ENCODE data around the gene HOXA6.

HOXA6 gene

GRCh38 chr7:27184337-27185012, 36.9 kb upstream of the HOXA6 start:
- no peak for DNase-seq (ENCODE audit: low read depth)

- no peak for DNase-seq (ENCODE audit: low read depth)
Measured at GRCh38 chr7:27183682-27184336, 36.2 kb upstream of the HOXA6 start.

DNA sequence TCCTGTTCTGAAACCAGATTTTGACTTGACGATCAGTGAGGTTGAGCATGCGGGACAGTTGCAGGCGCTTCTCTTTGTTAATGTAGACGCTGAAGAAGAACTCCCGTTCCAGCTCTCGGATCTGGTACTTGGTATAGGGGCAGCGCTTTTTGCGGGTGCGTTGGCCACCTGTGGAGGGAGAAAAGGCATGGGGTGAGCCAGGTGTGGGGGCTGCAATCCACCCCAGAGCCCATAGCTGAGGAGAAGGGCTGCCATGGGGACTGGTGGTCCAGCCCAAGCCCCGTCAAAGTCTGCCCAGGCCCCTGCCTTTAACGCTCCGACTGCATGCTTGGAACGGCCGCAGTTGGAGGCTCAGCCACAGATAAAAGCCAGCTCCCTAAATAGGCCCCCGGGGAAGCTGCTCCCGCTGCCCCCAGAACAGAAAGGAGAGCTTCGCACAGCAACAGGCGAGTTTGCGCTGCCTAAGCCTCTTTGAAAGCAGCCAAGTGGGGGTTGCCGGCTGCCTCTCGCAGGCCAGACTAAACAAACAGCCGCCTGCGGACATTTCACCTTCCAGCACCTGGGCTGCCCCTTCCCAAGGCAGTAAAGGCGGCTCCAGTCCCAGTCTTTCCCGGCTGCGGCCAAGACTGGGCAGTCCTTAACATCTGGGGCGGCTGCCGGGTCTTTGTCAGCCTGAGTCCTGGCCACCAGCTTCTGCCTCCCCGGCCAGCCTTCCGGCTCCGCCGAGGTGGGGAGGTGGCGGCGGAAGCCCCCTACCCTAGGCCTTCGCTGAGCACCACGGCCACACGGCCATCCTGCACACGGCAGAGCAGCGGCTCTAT, 35.5 kb upstream of the HOXA6 start:
- DNase-seq (ENCODE audit: low read depth) = no peak

DNA sequence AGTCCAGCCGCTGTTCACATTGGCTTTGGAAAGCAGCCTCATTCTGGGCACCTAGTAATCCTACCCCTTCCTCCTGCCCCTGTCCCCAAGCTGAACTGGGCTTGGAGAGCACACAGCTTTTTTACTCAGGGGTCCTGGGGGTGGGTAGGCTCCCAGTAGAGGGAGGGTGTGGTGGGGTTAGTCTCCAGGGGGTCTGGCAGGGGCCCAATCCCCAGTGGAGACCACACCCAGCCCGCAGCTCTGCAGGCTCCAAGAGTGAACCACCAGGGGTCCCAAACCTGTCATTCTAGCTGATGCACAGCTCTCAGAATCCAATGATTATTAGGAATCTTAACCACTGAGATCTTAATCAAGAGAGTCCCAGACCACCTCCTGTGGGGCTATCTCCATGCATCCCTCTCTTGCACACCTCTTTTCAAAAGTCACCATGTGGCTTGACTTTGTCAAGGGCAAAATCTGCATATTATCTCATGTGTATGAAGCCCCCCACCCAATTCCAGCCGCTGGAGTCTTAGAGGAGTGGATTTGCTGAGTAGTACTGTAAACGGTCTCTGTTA, 34.8 kb upstream of the HOXA6 start:
- DNase-seq (ENCODE audit: low read depth) = no peak

- DNase-seq (ENCODE audit: low read depth) = no peak
Measured at GRCh38 chr7:27181795-27182275, 34.3 kb upstream of the HOXA6 start.

GRCh38 chr7:27180431-27181420, 33.2 kb upstream of the HOXA6 start:
- no peak for DNase-seq (ENCODE audit: low read depth)

DNA sequence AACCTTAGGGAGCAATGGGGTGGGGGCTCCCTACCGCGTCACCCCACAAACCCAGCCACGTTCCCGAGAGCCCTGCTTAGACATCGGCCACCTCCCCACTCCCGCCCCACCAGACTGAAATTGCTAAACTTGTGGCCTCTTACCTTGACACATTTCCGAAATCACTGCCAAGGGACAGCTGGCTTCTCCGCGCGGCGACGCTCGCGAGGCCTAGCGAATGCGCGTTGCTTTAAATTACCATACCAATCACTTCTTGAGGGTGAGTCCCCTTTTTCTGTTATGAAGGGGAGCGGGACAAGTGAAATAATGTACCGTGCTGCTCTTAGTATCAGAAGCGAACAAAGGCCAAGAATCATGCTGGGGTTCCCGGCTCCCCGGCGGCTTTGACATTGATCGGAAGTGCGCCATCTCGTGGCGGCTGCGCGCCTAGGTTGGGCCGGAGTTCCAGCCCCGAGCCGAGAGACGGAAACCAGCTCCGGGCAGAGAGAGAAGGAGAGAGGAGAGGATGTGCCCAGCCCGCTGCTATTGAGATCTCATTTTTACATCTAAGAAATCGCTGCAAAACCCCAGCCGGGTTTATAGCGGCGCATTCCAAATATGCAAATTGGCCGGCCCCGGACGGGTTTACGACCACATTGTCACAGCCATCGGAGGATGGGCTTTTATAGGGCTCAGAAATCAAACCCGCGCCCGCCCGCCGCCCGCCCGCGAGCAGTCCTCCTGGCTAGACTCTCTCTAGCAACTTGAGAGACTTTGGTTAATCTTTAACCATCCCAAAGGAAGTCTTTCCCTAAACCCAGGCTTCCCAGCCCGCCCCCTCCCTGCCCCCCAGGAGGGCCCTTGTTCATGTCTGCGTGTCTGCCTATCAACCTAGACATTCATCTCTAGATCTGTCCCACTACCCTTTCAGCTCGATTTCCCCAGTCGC, 32.2 kb upstream of the HOXA6 start:
- DNase-seq (ENCODE audit: low read depth) = peak; percentile 56

DNA sequence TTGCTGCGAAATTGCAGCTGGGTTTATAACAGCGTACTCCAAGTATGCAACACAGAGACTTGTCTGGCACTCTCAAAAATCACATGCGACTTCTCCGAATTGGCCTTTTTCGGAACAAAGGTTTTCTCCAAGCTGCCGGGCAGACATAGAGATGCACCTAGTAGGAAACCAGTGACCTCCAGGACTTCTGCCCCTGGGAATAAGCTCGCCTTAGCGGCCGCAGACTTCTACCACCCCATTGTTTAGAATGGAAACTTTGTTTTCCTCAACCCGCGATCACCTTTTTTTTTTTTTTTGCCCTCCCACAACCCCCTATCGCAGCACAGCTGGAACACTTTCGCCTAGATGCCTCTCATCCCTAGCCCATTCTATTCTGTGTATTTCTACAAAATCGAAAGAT, 31.5 kb upstream of the HOXA6 start:
- DNase-seq (ENCODE audit: low read depth) = no peak

- no peak for DNase-seq (ENCODE audit: low read depth)
Measured at GRCh38 chr7:27178366-27178765, 30.8 kb upstream of the HOXA6 start.

- DNase-seq (ENCODE audit: low read depth) = no peak
Measured at GRCh38 chr7:27177795-27178320, 30.3 kb upstream of the HOXA6 start.

DNA sequence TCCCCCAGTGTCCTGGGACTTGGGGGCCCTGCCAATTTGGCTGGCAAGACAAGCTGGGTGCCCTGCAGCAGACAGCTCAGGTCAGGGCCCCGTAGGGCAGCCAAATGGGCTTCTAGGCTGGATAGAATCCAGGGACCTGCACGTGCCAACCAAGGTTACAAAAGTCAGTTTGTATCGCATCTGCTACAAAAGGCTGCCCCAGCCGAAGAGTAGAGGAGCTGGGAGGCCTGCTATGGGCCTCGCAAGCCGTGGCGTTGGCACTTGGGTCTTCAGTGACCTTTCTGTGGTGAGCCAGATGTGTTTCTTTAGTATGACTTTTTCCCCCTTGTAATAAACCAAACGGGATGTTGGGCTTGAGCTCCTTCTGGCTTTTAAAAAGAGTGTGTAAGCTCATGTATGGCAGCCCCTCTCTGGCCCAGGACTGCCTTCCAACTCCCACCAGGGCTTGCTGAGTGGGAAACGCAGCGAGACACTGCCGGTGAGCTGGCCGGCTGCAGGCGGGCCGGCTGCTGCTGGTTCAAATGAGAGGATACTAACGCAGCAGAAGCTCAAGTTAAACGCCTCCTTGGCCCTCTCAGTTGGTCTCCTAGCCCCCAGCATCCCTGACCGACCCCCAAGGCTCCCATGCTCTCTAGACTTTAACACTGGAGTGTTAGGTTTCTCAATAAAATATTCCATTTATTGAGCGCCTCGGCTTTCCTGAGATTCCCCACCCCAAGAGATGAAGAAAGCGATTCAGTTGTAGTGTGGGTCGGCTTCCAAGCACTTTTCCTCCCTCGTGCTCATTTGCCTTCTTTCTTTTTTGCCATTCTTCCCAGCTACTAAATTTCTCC, 29.6 kb upstream of the HOXA6 start:
- DNase-seq (ENCODE audit: low read depth) = no peak

DNA sequence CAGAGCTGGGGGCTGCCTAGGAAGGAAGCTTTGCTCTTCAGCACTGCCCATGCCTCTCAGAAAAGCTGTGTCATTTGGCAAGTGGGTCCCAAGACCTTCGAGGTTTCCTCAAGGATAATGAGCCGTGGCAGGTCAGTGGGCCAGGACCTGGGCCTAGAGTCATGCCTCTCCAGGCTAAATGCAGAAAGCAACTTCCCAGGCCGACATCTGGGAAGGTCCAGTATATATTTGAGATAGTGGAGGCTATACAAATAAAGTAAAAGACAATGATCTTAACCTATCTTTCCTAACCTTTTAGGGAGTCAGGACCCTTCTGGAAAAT, 28.9 kb upstream of the HOXA6 start:
- no peak for DNase-seq (ENCODE audit: low read depth)

- DNase-seq (ENCODE audit: low read depth) = no peak
Measured at GRCh38 chr7:27175626-27176523, 28.3 kb upstream of the HOXA6 start.

DNA sequence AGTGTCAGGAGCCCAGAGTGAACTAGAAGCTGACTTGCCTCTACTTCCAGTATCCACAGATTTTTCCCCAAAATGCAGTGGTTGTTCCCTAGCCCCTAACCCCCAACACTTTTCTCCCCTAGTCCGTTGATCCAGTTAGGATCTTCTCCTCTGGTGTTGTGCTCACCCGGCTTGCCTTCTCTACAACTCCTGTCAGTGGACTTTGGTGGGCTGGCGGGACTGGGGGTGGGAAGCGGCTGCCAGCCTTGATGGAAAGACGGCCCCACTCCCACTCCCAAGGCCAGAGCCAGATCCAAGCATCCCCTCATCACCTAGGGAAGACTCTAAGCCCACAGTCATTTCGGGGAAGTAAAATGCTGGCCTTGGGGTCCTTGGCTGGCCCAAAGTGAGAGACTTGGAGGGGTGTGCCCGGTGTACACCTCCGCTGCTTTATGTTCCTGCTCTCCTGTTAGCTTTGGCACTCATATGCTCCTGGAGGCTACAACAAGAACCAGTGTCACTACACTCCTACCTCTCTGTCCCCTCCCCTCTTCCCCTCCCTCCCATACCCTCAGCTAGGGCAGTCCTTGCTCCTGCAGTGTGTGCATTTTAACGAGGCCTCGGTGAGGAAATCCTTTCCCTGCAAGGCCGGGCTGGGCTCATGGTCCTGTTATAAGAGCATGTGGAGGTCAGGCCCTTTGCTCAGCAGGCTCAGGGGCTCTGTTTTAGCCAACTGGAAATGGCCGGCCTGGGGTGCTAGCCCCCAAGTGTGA, 27.5 kb upstream of the HOXA6 start:
- DNase-seq (ENCODE audit: low read depth) = no peak

DNA sequence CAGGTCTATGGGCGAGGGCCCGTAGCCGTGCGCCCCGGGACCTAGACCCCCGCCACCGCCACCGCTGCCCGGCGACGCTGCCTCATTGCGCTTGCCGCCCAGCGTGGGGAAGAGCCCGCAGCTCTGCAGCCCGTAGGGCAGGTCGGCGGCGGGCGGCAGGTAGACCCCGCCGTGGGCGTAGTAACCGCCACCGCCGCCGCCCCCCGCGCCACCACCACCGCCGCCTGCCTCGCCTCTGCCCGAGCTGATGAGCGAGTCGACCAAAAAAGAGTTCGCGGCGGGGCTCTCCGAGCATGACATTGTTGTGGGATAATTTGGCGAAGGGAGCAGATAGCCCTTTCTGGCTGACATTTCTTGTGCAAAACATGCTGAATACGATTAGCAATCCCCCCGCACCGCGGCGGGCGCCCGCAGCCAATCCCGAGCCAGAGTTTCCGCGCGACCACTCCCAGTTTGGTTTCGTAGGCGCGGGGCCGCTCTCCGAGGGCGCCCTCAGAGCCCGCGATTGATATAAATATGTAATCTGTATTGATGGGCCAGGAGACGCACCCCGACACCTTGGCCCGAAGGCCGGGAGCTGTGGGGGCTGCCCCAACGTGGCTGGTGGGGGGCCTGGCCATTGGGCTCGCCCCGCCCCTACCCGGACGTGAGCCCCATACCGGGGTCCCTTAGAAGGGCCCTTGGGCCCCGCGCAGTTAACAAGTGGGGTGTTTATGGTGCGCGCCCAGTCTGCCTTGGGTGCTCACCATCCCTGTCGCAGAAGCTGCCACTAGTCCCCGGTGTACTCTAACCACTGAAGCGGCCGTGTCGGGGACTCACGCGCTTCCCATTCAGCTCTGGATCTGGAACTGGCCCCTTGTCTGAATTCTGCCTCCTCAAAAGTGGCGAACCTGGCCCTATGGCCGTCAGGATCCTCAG, 26.6 kb upstream of the HOXA6 start, which contains the start of gene HOXA10:
Gene HOXA10, minus strand, starts transcription at position 365 of the 918 bp plus-strand sequence. Its CDS starts 14 bp downstream, at position 351.
- DNase-seq (ENCODE audit: low read depth) = no peak

DNA sequence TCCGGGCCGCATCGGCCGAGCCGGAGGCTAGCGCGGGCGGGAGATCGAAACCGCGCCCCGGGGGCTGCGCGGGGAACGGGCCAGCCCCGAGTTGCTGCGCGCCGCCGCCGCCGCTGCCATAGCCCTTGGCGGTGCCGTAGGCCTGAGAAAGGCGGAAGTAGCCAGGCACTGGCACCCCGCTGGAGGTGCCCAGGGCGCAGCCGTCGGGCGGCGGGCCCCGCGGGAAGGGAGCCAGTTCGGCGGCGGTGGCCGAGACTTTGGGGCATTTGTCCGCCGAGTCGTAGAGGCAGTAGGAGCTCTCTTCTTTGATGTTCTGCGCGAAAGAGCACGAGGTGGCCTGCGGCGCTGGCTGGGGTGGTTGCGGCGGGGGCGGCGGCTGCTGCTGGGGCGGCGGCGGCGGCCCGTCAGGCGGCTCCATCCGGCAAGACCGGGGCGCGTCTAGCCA, 26.0 kb upstream of the HOXA6 start:
- DNase-seq (ENCODE audit: low read depth) = no peak
